A673 (cell line): ENCODE results near the gene FLT3. TPM values are rescaled to one million over a fixed set of nuclear protein-coding genes. Genes with fewer than 3 reads are reported as not detected.
"Not testable (repeated sequence)": the region's sequence is repeated elsewhere in the genome, so short reads cannot be mapped to it uniquely, and the experiment has no call there.

Source experiments
- BruUV-seq: library from RNA; stranded (reverse); fragments of 400-500 nt; replicated peaks from 2 replicates; lab custom pipeline; 2021; lab: Mats Ljungman, UMichigan
- CTCF ChIA-PET: fragments of 300-600 bp; sonication (Branson Sonifier 250); formaldehyde crosslinking; loops from one replicate; lab custom pipeline; 2022; ENCODE audit warnings: antibody characterized with exemption; lab: Charles Lee
- POLR2A ChIA-PET: fragments of 300-600 bp; sonication (Branson Sonifier 250); formaldehyde crosslinking; loops from one replicate; lab custom pipeline; 2022; ENCODE audit warnings: antibody characterized with exemption; ENCODE audit not compliant: low non-redundant PET; lab: Charles Lee
- DNase-seq: peaks from one replicate; pipeline ENCODE4 v3.0.0-alpha.2; 2015; ENCODE audit warnings: low spot score
- H3K27ac ChIP-seq: fragments of 200-600 bp; sonication (generic); 2 replicates; pipeline ENCODE4 v1.5.1; 2016; ENCODE audit warnings: mixed run types, low read depth, mild to moderate bottlenecking, mixed read lengths, antibody characterized with exemption, low read length; ENCODE audit not compliant: poor library complexity, severe bottlenecking
- H3K27me3 ChIP-seq: fragments of 200-600 bp; sonication (generic); replicated peaks from 2 replicates; pipeline ENCODE4 v1.6.1; 2017; ENCODE audit warnings: mixed run types, low read depth, mild to moderate bottlenecking, mixed read lengths, antibody characterized with exemption, low read length; ENCODE audit not compliant: insufficient read depth, poor library complexity
- H3K36me3 ChIP-seq: fragments of 200-600 bp; sonication (generic); 2 replicates; pipeline ENCODE4 v1.6.1; 2016; ENCODE audit warnings: mixed run types, mild to moderate bottlenecking, mixed read lengths, antibody characterized with exemption, low read length; ENCODE audit not compliant: insufficient read depth, poor library complexity, severe bottlenecking
- H3K4me1 ChIP-seq: fragments of 200-600 bp; sonication (generic); 2 replicates; pipeline ENCODE4 v1.6.1; 2017; ENCODE audit warnings: mixed run types, mild to moderate bottlenecking, mixed read lengths, antibody characterized with exemption, low read length; ENCODE audit not compliant: insufficient read depth, poor library complexity, severe bottlenecking
- H3K4me3 ChIP-seq: fragments of 200-600 bp; sonication (generic); 2 replicates; pipeline ENCODE4 v1.5.1; 2016; ENCODE audit warnings: low read depth, mixed run types, mild to moderate bottlenecking, mixed read lengths, low read length; ENCODE audit not compliant: poor library complexity, severe bottlenecking
- H3K9me3 ChIP-seq: fragments of 200-600 bp; sonication (generic); 2 replicates; pipeline ENCODE4 v1.6.1; 2016; ENCODE audit warnings: mixed run types, low read depth, mild to moderate bottlenecking, mixed read lengths, antibody characterized with exemption, low read length; ENCODE audit not compliant: poor library complexity, severe bottlenecking
- CTCF ChIP-seq: fragments of 300-800, 200-600 bp; sonication (generic); conservative IDR thresholded peaks from 2 replicates; pipeline ENCODE4 v1.5.1; 2017; ENCODE audit warnings: low read depth, mild to moderate bottlenecking, antibody characterized with exemption, low read length, moderate library complexity, mixed read lengths
- EZH2 ChIP-seq: fragments of 200-600 bp; sonication (generic); IDR thresholded peaks from 2 replicates; pipeline ENCODE4 v1.6.1; 2017; ENCODE audit warnings: borderline replicate concordance, low read depth, mild to moderate bottlenecking, mixed read lengths, antibody characterized with exemption, low read length; ENCODE audit not compliant: poor library complexity, severe bottlenecking
- intact Hi-C: fragments of 100-400 bp; cut with micrococcal nuclease; formaldehyde crosslinking; loops from one replicate; pipeline ENCODE4 v1.10.0; 2022; ENCODE audit not compliant: unreplicated experiment
- total RNA-seq: library from RNA; stranded (reverse); gene quantifications from 2 replicates; pipeline ENCODE4 v1.2.3, GENCODE V29; 2021

Gene FLT3
- total RNA-seq, 1 experiment from 2014 or later = 0.15 TPM

DNA sequence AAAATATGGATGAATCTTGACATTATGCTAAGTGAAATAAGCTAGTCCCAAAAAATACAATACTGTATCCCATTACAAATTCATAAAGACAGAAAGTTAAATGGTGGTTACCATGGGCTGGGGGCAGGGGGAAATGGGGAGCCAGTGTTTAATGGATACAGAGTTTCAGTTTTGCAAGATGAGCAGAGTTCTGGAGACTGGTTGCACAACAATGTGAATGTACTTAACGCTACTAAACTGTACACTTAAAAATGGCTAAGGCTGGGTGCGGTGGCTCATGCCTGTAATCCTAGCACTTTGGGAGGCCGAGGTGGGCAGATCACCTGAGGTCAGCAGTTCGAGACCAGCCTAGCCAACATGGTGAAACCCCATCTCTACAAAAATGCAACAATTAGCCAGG, 1.5 kb upstream of the FLT3 start:
- H3K36me3 ChIP-seq, H3K4me3 ChIP-seq, H3K27ac ChIP-seq, POLR2A ChIA-PET, DNase-seq, BruUV-seq, intact Hi-C loops, H3K4me1 ChIP-seq, CTCF ChIA-PET, H3K9me3 ChIP-seq: not testable (repeated sequence)
- TF ChIP-seq EZH2 = peak; percentile 1
- peaks cover 65% of the 10 kb centered on the region for H3K27me3 ChIP-seq

DNA sequence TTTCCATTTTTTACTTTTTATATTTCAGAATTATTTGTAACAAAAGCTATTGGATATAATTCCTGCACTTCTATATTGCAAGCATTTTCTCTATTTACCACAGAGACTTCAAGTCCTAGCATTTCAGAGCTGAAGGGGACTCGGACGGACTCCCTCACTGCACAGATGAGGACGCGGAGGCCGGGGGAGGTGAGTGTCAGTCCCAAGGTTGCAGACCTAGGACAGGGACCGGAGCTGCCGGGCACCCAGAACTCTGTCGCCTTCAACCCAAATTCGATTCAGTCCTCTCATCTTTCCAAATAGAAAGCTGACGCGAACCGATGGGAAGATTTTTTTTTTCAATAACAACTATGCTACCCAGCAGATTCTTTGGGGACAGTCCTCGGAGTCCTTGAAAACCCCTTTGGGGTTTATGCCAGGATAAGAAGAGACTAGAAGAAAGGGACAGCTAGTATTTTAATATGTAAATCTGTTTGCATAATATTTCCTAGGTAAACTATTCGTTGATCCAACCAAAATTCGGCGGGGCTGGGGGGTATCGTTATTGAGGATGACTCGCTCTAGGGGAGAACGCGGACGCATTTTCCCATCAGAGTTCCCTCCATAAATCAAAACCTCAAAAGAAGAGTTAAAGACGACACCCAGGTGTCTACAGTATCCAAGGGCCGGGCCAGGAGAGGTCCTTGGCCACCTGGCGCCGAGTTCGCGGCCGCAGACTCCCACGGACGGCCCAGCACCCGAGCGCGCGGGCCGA, 803 bp downstream of the FLT3 start:
- CTCF ChIA-PET = no interaction called here
- DNase-seq = no peak
- H3K4me3 ChIP-seq = peak overlapping the region; percentile 41

GRCh38 chr13:28097503-28097902, 2.9 kb downstream of the FLT3 start:
- Histone ChIP-seq H3K4me1 (peaks cover 7% of the 10 kb centered on the region), H3K36me3 (no peaks in the 10 kb centered on the region), H3K27ac (no peak overlapping the region), H3K27me3 (peaks cover 76% of the 10 kb centered on the region), H3K9me3 (no peaks in the 10 kb centered on the region), H3K4me3 (no peak overlapping the region)
- intact Hi-C loops = no loop called here
- no peak for DNase-seq
- CTCF ChIA-PET = no interaction called here
- BruUV-seq = no TSS peak
- POLR2A ChIA-PET = no interaction called here
- TF ChIP-seq CTCF (no peak), EZH2 (no peak)

More for the DNA sequence above, 803 bp downstream of the FLT3 start:
- H3K4me1 ChIP-seq = peaks cover 7% of the 10 kb centered on the region
- H3K9me3 ChIP-seq = no peaks in the 10 kb centered on the region
- no TSS peak for BruUV-seq
- POLR2A ChIA-PET = no interaction called here
- H3K36me3 ChIP-seq = no peaks in the 10 kb centered on the region
- intact Hi-C loops = no loop called here
- TF ChIP-seq EZH2 = peak; percentile 73
- TF ChIP-seq CTCF = no peak
- peaks cover 83% of the 10 kb centered on the region for H3K27me3 ChIP-seq
- H3K27ac ChIP-seq = no peak overlapping the region

DNA sequence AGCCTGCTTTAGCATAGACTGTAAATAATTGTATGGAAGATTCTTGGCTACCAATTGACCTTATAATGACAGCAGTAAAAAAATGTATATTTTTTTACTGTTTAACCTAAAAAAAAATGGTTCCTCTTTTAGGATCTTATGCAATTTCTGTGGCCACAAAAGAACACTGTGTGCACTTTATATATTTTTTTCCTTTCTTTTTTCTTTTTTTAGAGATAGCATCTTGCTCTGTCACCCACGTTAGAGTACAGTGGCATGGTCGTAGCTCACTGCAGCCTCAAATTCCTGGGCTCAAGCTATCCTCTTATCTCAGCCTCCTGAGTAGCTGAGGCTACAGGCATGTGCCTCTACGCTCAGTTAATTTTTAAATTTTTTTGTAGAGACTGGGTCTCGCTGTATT, 6.1 kb downstream of the FLT3 start:
- POLR2A ChIA-PET = no interaction called here
- Histone ChIP-seq H3K4me3 (no peak overlapping the region), H3K4me1 (no peaks in the 10 kb centered on the region), H3K36me3 (no peaks in the 10 kb centered on the region), H3K27me3 (peaks cover 44% of the 10 kb centered on the region), H3K27ac (no peak overlapping the region), H3K9me3 (no peaks in the 10 kb centered on the region)
- intact Hi-C loops = no loop called here
- no peak for TF ChIP-seq EZH2
- no peak for TF ChIP-seq CTCF
- no peak for DNase-seq
- CTCF ChIA-PET = no interaction called here
- BruUV-seq = no TSS peak
